COLO668 (cell line): ENCODE data around the gene VPS11.
A peak's percentile ranks its signal among the peaks of the same experiment; 100 is the strongest.
"Not testable (repeated sequence)": the region's sequence is repeated elsewhere in the genome, so short reads cannot be mapped to it uniquely, and the experiment has no call there.

ENCODE experiments used
- DNase-seq: peaks from one replicate; lab custom pipeline; 2025; ENCODE audit not compliant: unreplicated experiment; lab: John Stamatoyannopoulos, UW

Gene VPS11

GRCh38 chr11:119067371-119068222, at the start of gene VPS11:
Gene VPS11 (plus strand): TSS chr11:119067818. CDS start chr11:119067824, 6 bp downstream.
- peak; percentile 95 for DNase-seq

- peak; percentile 95 for DNase-seq
These were observed 49.3 kb upstream of the VPS11 start, which contains the start of the genes RPS25 and TRAPPC4 for GRCh38 chr11:119018074-119018938. Gene RPS25 (minus strand): TSS chr11:119018343. CDS start chr11:119018284, 59 bp downstream. Gene TRAPPC4 (plus strand): TSS chr11:119018766. CDS start chr11:119018796, 30 bp downstream.

- DNase-seq, result no peak
These were observed 47.6 kb upstream of the VPS11 start for GRCh38 chr11:119019996-119020395.

GRCh38 chr11:119021631-119022030, 46.0 kb upstream of the VPS11 start:
- DNase-seq, result no peak

- DNase-seq, result no peak
These were observed 43.9 kb upstream of the VPS11 start for GRCh38 chr11:119023741-119024140.

GRCh38 chr11:119024430-119025098, 43.1 kb upstream of the VPS11 start:
- DNase-seq, result no peak

- no peak for DNase-seq
These were observed 42.5 kb upstream of the VPS11 start for GRCh38 chr11:119025099-119025473.

- DNase-seq, result no peak
These were observed 42.1 kb upstream of the VPS11 start for GRCh38 chr11:119025541-119025940.

GRCh38 chr11:119025978-119026766, 41.4 kb upstream of the VPS11 start:
- DNase-seq, result no peak

- DNase-seq, result no peak
These were observed 40.6 kb upstream of the VPS11 start for GRCh38 chr11:119026970-119027369.

- DNase-seq, result no peak
These were observed 39.9 kb upstream of the VPS11 start for GRCh38 chr11:119027561-119028345.

GRCh38 chr11:119028346-119029068, 39.1 kb upstream of the VPS11 start:
- DNase-seq, result no peak

GRCh38 chr11:119029069-119029339, 38.6 kb upstream of the VPS11 start:
- no peak for DNase-seq

- peak; percentile 17 for DNase-seq
These were observed 38.1 kb upstream of the VPS11 start for GRCh38 chr11:119029340-119030028.

GRCh38 chr11:119030029-119030328, 37.6 kb upstream of the VPS11 start:
- DNase-seq, result no peak

- DNase-seq, result peak; percentile 99
These were observed 37.1 kb upstream of the VPS11 start, which contains the start of gene SLC37A4 for GRCh38 chr11:119030329-119031047. Gene SLC37A4 (minus strand): TSS chr11:119030877.

- no peak for DNase-seq
These were observed 35.7 kb upstream of the VPS11 start for GRCh38 chr11:119031912-119032280.

- DNase-seq, result not testable (repeated sequence)
These were observed 34.2 kb upstream of the VPS11 start for GRCh38 chr11:119033421-119033820.
